Measurements from ENCODE around the gene BPHL.

GRCh38 chr6:3090013-3090412 lies 28.5 kb upstream of the BPHL start:
- TF ChIP-seq, protein P1, sequence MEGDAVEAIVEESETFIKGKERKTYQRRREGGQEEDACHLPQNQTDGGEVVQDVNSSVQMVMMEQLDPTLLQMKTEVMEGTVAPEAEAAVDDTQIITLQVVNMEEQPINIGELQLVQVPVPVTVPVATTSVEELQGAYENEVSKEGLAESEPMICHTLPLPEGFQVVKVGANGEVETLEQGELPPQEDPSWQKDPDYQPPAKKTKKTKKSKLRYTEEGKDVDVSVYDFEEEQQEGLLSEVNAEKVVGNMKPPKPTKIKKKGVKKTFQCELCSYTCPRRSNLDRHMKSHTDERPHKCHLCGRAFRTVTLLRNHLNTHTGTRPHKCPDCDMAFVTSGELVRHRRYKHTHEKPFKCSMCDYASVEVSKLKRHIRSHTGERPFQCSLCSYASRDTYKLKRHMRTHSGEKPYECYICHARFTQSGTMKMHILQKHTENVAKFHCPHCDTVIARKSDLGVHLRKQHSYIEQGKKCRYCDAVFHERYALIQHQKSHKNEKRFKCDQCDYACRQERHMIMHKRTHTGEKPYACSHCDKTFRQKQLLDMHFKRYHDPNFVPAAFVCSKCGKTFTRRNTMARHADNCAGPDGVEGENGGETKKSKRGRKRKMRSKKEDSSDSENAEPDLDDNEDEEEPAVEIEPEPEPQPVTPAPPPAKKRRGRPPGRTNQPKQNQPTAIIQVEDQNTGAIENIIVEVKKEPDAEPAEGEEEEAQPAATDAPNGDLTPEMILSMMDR (IDR thresholded peaks at IDR 0.05): no peak
- TF ChIP-seq TAF1 (IDR thresholded peaks at IDR 0.05; ENCODE audit: borderline replicate concordance, low read depth, low read length) (no peak), FOXM1 (IDR thresholded peaks at IDR 0.05; ENCODE audit: low read depth) (no peak), RCOR1 (IDR thresholded peaks at IDR 0.05; ENCODE audit: low read length) (no peak), CHD2 (IDR thresholded peaks at IDR 0.05; ENCODE audit: low read length, partially characterized antibody) (no peak), PBX3 (IDR thresholded peaks at IDR 0.05) (no peak), FOXJ3 (CRISPR knock-in tag; IDR thresholded peaks at IDR 0.05) (no peak), RFX5 (IDR thresholded peaks at IDR 0.05; ENCODE audit: low read length) (no peak), EZH2phosphoT487 (IDR thresholded peaks at IDR 0.05; ENCODE audit: borderline replicate concordance, low read depth) (no peak), EP300 (IDR thresholded peaks at IDR 0.05; ENCODE audit: borderline replicate concordance in 1 of 2, low read depth in 1 of 2, low read length in 1 of 2) (no peak), JUND (IDR thresholded peaks at IDR 0.05) (no peak), SMC3 (IDR thresholded peaks at IDR 0.05; ENCODE audit: low read depth, low read length) (no peak), POLR2AphosphoS5 (IDR thresholded peaks at IDR 0.05; ENCODE audit: low read depth, low read length) (no peak), RAD21 (IDR thresholded peaks at IDR 0.05; ENCODE audit: low read length) (no peak)

Measured in SK-N-SH (cell line).